Fibroblast of lung (primary cell): ENCODE data around the gene OXGR1.

Experiments
- EZH2 ChIP-seq: IDR thresholded peaks from 2 replicates; pipeline ENCODE4 v1.5.1; 2012; ENCODE audit warnings: low read length, control low read depth, mild to moderate bottlenecking; ENCODE audit errors: missing control alignments
- TF ChIP-seq, protein P1 (sequence below), 2 donors: IDR thresholded peaks in 1 of 2; conservative IDR thresholded peaks in 1 of 2; 1 replicate in 1 of 2; 2 replicates in 1 of 2; pipeline ENCODE4 v1.5.1; 2011 to 2012; ENCODE audit warnings: low read length in 2 of 2, control low read depth in 1 of 2, inconsistent platforms in 1 of 2, low read depth in 1 of 2, mild to moderate bottlenecking in 1 of 2

GRCh38 chr13:97005625-97006262 is 11.5 kb upstream of the OXGR1 start:
- TF ChIP-seq, protein P1, sequence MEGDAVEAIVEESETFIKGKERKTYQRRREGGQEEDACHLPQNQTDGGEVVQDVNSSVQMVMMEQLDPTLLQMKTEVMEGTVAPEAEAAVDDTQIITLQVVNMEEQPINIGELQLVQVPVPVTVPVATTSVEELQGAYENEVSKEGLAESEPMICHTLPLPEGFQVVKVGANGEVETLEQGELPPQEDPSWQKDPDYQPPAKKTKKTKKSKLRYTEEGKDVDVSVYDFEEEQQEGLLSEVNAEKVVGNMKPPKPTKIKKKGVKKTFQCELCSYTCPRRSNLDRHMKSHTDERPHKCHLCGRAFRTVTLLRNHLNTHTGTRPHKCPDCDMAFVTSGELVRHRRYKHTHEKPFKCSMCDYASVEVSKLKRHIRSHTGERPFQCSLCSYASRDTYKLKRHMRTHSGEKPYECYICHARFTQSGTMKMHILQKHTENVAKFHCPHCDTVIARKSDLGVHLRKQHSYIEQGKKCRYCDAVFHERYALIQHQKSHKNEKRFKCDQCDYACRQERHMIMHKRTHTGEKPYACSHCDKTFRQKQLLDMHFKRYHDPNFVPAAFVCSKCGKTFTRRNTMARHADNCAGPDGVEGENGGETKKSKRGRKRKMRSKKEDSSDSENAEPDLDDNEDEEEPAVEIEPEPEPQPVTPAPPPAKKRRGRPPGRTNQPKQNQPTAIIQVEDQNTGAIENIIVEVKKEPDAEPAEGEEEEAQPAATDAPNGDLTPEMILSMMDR (conservative IDR thresholded peaks at IDR 0.05 in 1 of 2, IDR thresholded peaks at IDR 0.05 in 1 of 2; ENCODE audit: low read depth in 1 of 2, low read length in 2 of 2): no peak
- no peak for TF ChIP-seq EZH2
